GM12878 (cell line): ENCODE measurements around the gene CDC14A. TPM values are rescaled to one million over a fixed set of nuclear protein-coding genes. Genes with fewer than 3 reads are reported as not detected.
"Not testable (repeated sequence)": the region's sequence is repeated elsewhere in the genome, so short reads cannot be mapped to it uniquely, and the experiment has no call there.

Experiments
- ATAC-seq: fragments of 200-7000 bp; cut with Tn5 transposase; 3 replicates; pipeline ENCODE4 v1.9.1; 2020; ENCODE audit warnings: mild to moderate bottlenecking, moderate library complexity
- BruUV-seq: library from RNA; stranded (reverse); fragments of 400-500 nt; replicated peaks from 2 replicates; lab custom pipeline; 2021; lab: Mats Ljungman, UMichigan
- CTCF ChIA-PET: fragments of 300-600 bp; sonication (Branson Sonifier 250); formaldehyde crosslinking; extraction: SDS; loops from one replicate; lab custom pipeline; 2021; ENCODE audit warnings: inconsistent platforms; lab: Yijun Ruan, JAX
- POLR2A ChIA-PET: fragments of 350-600 bp; formaldehyde crosslinking; extraction: SDS; loops from one replicate; lab custom pipeline; 2021; ENCODE audit warnings: inconsistent platforms; lab: Charles Lee
- RAD21 ChIA-PET: fragments of 300-600 bp; sonication (Branson Sonifier 250); formaldehyde crosslinking; loops from one replicate; lab custom pipeline; 2023; ENCODE audit warnings: antibody characterized with exemption; ENCODE audit not compliant: unreplicated experiment; lab: Charles Lee
- SMC1A ChIA-PET: fragments of 300-600 bp; sonication (Branson Sonifier 250); formaldehyde crosslinking; loops from one replicate; lab custom pipeline; 2023; ENCODE audit not compliant: unreplicated experiment, uncharacterized antibody; lab: Charles Lee
- DNase-seq: peaks from one replicate; pipeline ENCODE4 v3.0.0-alpha.2; 2011; ENCODE audit warnings: low read depth, low spot score
- FAIRE-seq: peaks from 3 replicates; lab custom pipeline; 2011; peaks lifted over from hg19 to GRCh38; lab: Jason Lieb, UNC
- H2AFZ ChIP-seq: 2 replicates; pipeline ENCODE4 v1.6.0; 2011; ENCODE audit warnings: low read depth, low read length, control low read depth; ENCODE audit not compliant: control insufficient read depth
- H3K27ac ChIP-seq: 2 replicates; pipeline ENCODE4 v1.5.1; 2011; ENCODE audit warnings: control low read depth; ENCODE audit not compliant: control insufficient read depth, insufficient read depth
- H3K27me3 ChIP-seq, 2 experiments: replicated peaks in 1 of 2; 2 replicates each; pipeline versions ENCODE4 v1.6.0 to v1.6.1; 2011; ENCODE audit warnings: low read length in 1 of 2; ENCODE audit not compliant: control insufficient read depth in 2 of 2, insufficient read depth in 2 of 2
- H3K36me3 ChIP-seq, 2 experiments: 2 replicates each; pipeline ENCODE4 v1.5.1; 2011; ENCODE audit warnings: low read length in 1 of 2; ENCODE audit not compliant: control insufficient read depth in 2 of 2, insufficient read depth in 2 of 2
- H3K4me1 ChIP-seq: 2 replicates; pipeline ENCODE4 v1.6.1; 2011; ENCODE audit warnings: mild to moderate bottlenecking, low read length, moderate library complexity, mixed read lengths; ENCODE audit not compliant: control insufficient read depth, insufficient read depth
- H3K4me2 ChIP-seq: 2 replicates; pipeline ENCODE4 v1.6.0; 2011; ENCODE audit warnings: control low read depth; ENCODE audit not compliant: control insufficient read depth, insufficient read depth
- H3K4me3 ChIP-seq: fragments of 200-600 bp; sonication (generic); 2 replicates; pipeline ENCODE4 v1.5.1; 2016
- H3K79me2 ChIP-seq: 2 replicates; pipeline ENCODE4 v1.6.0; 2011; ENCODE audit warnings: low read length; ENCODE audit not compliant: control insufficient read depth, insufficient read depth
- H3K9ac ChIP-seq: 2 replicates; pipeline ENCODE4 v1.8.0; 2011; ENCODE audit warnings: low read length, control low read depth, mixed read lengths; ENCODE audit not compliant: control insufficient read depth, insufficient read depth
- H3K9me3 ChIP-seq: replicated peaks from 3 replicates; pipeline ENCODE4 v1.5.1; 2011; ENCODE audit warnings: mild to moderate bottlenecking, low read length; ENCODE audit not compliant: control insufficient read depth, insufficient read depth
- H4K20me1 ChIP-seq: 2 replicates; pipeline ENCODE4 v1.6.0; 2011; ENCODE audit not compliant: control insufficient read depth, insufficient read depth
- MYC ChIP-seq: IDR thresholded peaks from 2 replicates; pipeline ENCODE4 v1.6.1; 2011; ENCODE audit warnings: mild to moderate bottlenecking, low read length, moderate library complexity, inconsistent platforms; ENCODE audit not compliant: insufficient read depth, insufficient replicate concordance, insufficient read length, severe bottlenecking
- WGBS: methylation state at CpG from one replicate; pipeline ENCODE4 v1.1.6; 2016; ENCODE audit warnings: low lambda C conversion rate; ENCODE audit not compliant: insufficient replicate concordance, insufficient coverage; ENCODE audit errors: missing lambda C conversion rate; 5-methylcytosine and 5-hydroxymethylcytosine counted together
- in situ Hi-C: fragments of 300-500 bp; cut with MboI; formaldehyde crosslinking; loops from 9 replicates; pipeline ENCODE4 v1.14.3; 2018; ENCODE audit warnings: mixed read lengths
- intact Hi-C: fragments of 100-400 bp; cut with micrococcal nuclease; formaldehyde crosslinking; loops from one replicate; pipeline ENCODE4 v1.14.2; 2022; ENCODE audit not compliant: unreplicated experiment
- polyA plus RNA-seq, 11 experiments: library from polyadenylated mRNA; depleted of rRNA in 4 of 11; unstranded in 6 of 11; stranded (reverse) in 5 of 11; fragments of >200 nt; fragmentation: Nextera tagmentation in 4 of 11; fragmentation: Illumina TruSeq in 1 of 11; extraction: Ambion mirVana in 4 of 11; extraction: Trizol in 1 of 11; gene quantifications; 1 replicate in 1 of 11; 2 replicates in 10 of 11; pipeline versions ENCODE4 v1.2.1 to v1.2.3, GENCODE V29; 2011 to 2016; ENCODE audit warnings: inconsistent platforms in 2 of 11, missing spikeins in 2 of 11, low read depth in 1 of 11
- total RNA-seq, 4 experiments: library from RNA; depleted of rRNA in 3 of 4; stranded (reverse); fragments of >200 nt in 3 of 4; fragmentation: Illumina TruSeq in 1 of 4; extraction: Trizol in 1 of 4; gene quantifications; 2 replicates each; pipeline versions ENCODE4 v1.2.1 to v1.2.3, GENCODE V29; 2013 to 2021

Gene CDC14A
- total and polyA plus RNA-seq, 10 of the 15 experiments (the other 5 are each of a cell fraction or from before 2014, with no cell fraction given), result 1.5 to 7.1 (median 5.5) TPM

DNA sequence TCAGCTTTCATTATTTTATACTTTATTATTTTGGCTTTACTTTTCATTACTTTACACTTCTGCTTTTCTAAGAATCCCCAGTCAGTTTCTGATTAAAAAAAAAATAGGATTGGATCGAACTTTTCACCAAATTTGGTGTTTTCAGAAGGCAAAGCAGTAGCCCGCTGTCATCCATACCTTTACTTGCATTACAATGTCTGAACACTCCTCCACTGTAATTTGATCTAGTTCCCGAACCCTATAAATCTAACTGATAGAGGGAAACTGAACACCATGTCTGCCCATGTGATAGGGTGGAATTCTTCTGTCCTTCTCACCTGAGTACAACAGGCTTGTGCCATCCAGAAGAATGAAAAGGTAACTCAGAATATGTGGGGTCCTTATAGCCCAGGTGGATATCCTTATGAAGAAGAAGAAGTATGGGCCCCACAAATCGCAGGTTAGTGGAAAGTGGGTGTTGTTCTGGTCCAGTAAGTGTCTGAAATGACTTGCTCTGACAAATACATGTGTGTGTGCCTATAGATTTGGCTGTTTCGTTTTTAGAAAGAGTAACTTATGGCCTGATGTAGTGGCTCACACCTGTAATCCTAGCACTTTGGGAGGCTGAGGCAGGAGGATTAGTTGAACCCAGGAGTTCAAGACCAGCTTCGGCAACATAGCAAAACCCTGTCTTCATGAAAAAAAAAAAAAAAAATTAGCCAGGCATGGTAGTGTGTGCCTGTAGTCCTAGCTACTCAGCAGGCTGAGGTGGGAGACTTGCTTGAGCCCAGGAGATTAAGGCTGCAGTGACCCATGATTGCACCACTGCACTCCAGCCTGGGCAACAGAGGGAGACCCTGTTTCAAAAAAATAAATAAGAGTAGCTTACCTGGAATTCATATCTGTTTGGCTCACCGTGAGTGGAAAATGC lies 26.6 kb upstream of the CDC14A start:
- SMC1A ChIA-PET, result no interaction called here
- no peaks in the 10 kb centered on the region for H3K79me2 ChIP-seq
- no peak overlapping the region for H3K9ac ChIP-seq
- RAD21 ChIA-PET, result interaction anchor here (1.8 kb wide), 1 partner anchor 33 kb away, joined by 4 read pairs; no protein-coding TSS in a partner anchor
- intact Hi-C loops, result no loop called here
- no peak for TF ChIP-seq MYC
- H3K4me2 ChIP-seq, result no peak overlapping the region
- no peak overlapping the region for H3K27ac ChIP-seq
- DNase-seq, result no peak
- whole genome bisulfite sequencing, result 37% methylated on average over 7 of the region's 7 CpGs
- H3K27me3 ChIP-seq, result no peaks in the 10 kb centered on the region
- in situ Hi-C loops, result no loop called here
- no peaks in the 10 kb centered on the region for H3K4me1 ChIP-seq
- no TSS peak for BruUV-seq
- FAIRE-seq, result no peak
- H3K9me3 ChIP-seq, result no peaks in the 10 kb centered on the region; the same call in 2 of the 3 replicates
- peak; percentile 63 for ATAC-seq
- H3K36me3 ChIP-seq, result no peaks in the 10 kb centered on the region
- H4K20me1 ChIP-seq, result no peaks in the 10 kb centered on the region
- POLR2A ChIA-PET, result no interaction called here
- CTCF ChIA-PET, result no interaction called here
- H2AFZ ChIP-seq, result no peak overlapping the region
- no peak overlapping the region for H3K4me3 ChIP-seq

- H3K79me2 ChIP-seq, H3K9me3 ChIP-seq, POLR2A ChIA-PET, DNase-seq, SMC1A ChIA-PET, H3K4me2 ChIP-seq, H2AFZ ChIP-seq, H4K20me1 ChIP-seq, RAD21 ChIA-PET, H3K27me3 ChIP-seq, intact Hi-C loops, FAIRE-seq, H3K4me1 ChIP-seq, H3K4me3 ChIP-seq, BruUV-seq, H3K9ac ChIP-seq, in situ Hi-C loops, H3K36me3 ChIP-seq, ATAC-seq, H3K27ac ChIP-seq: not testable (repeated sequence)
- WGBS, result 0% methylated on average over 1 of the region's 1 CpG
- CTCF ChIA-PET, result interaction anchor here (1.0 kb wide), 1 partner anchor 76 kb away, joined by 3 read pairs; the partner anchor contains the start of gene DBT
Measured at GRCh38 chr1:100326325-100326670, 26.0 kb upstream of the CDC14A start.
